Fibroblast of lung (primary cell): ENCODE results near the gene RNF115. TPM values are rescaled to one million over a fixed set of nuclear protein-coding genes. Genes with fewer than 3 reads are reported as not detected.

Experiments used
- DNase-seq, 2 donors: peaks; one replicate each; pipeline versions ENCODE4 v3.0.0 to v3.0.0-alpha.2; 2010; ENCODE audit warnings: low read depth in 2 of 2
- H2AFZ ChIP-seq: 2 replicates; pipeline ENCODE4 v1.5.1; 2012; ENCODE audit warnings: low read length, control low read depth, inconsistent platforms
- H3K27ac ChIP-seq: 2 replicates; pipeline ENCODE4 v1.5.1; 2011; ENCODE audit warnings: low read length, control low read depth; ENCODE audit not compliant: insufficient read depth
- H3K27me3 ChIP-seq: 2 replicates; pipeline ENCODE4 v1.5.1; 2011; ENCODE audit warnings: mild to moderate bottlenecking, low read length; ENCODE audit not compliant: control insufficient read depth, insufficient read depth
- H3K36me3 ChIP-seq: 2 replicates; pipeline ENCODE4 v1.5.1; 2011; ENCODE audit warnings: low read length; ENCODE audit not compliant: control insufficient read depth, insufficient read depth
- H3K4me1 ChIP-seq: 2 replicates; pipeline ENCODE4 v1.5.1; 2011; ENCODE audit warnings: low read length; ENCODE audit not compliant: control insufficient read depth, insufficient read depth; ENCODE audit errors: extremely low read depth
- H3K4me2 ChIP-seq: 2 replicates; pipeline ENCODE4 v1.5.1; 2011; ENCODE audit warnings: low read length, control low read depth; ENCODE audit not compliant: insufficient read depth; ENCODE audit errors: extremely low read depth
- H3K4me3 ChIP-seq, 4 experiments: fragments of 200-600 bp in 1 of 4; sonication (generic) in 1 of 4; replicated peaks in 1 of 4; 2 replicates each; pipeline ENCODE4 v1.5.1; 2011 to 2016; ENCODE audit warnings: low read length in 4 of 4, low read depth in 3 of 4, mild to moderate bottlenecking in 3 of 4, control low read depth in 2 of 4, inconsistent platforms in 1 of 4, mixed read lengths in 1 of 4; ENCODE audit not compliant: insufficient read depth in 1 of 4; ENCODE audit errors: control extremely low read depth in 1 of 4
- H3K79me2 ChIP-seq: 2 replicates; pipeline ENCODE4 v1.5.1; 2012; ENCODE audit warnings: mild to moderate bottlenecking, low read length, inconsistent platforms; ENCODE audit not compliant: control insufficient read depth, insufficient read depth
- H3K9ac ChIP-seq: 2 replicates; pipeline ENCODE4 v1.5.1; 2011; ENCODE audit warnings: mild to moderate bottlenecking, low read length, control low read depth; ENCODE audit not compliant: insufficient read depth
- H3K9me3 ChIP-seq: 2 replicates; pipeline ENCODE4 v1.5.1; 2012; ENCODE audit warnings: low read depth, low read length; ENCODE audit not compliant: control insufficient read depth, insufficient read depth
- H4K20me1 ChIP-seq: 2 replicates; pipeline ENCODE4 v1.5.1; 2011; ENCODE audit warnings: low read length; ENCODE audit not compliant: control insufficient read depth, insufficient read depth; ENCODE audit errors: extremely low read depth
- EZH2 ChIP-seq: IDR thresholded peaks from 2 replicates; pipeline ENCODE4 v1.5.1; 2012; ENCODE audit warnings: low read length, control low read depth, mild to moderate bottlenecking; ENCODE audit errors: missing control alignments
- polyA plus RNA-seq, 2 donors: library from polyadenylated mRNA; depleted of rRNA in 1 of 2; stranded (reverse) in 1 of 2; unstranded in 1 of 2; fragments of >200 nt; gene quantifications; 2 replicates each; pipeline ENCODE4 v1.2.1, GENCODE V29; 2011 to 2012; ENCODE audit warnings: missing spikeins in 1 of 2
- total RNA-seq: library from RNA; depleted of rRNA; stranded (reverse); fragments of >200 nt; gene quantifications from 2 replicates; pipeline ENCODE4 v1.2.1, GENCODE V29; 2014
- TF ChIP-seq, protein P1 (sequence below), 2 donors: IDR thresholded peaks in 1 of 2; conservative IDR thresholded peaks in 1 of 2; 1 replicate in 1 of 2; 2 replicates in 1 of 2; pipeline ENCODE4 v1.5.1; 2011 to 2012; ENCODE audit warnings: low read length in 2 of 2, control low read depth in 1 of 2, inconsistent platforms in 1 of 2, low read depth in 1 of 2, mild to moderate bottlenecking in 1 of 2

Gene RNF115
- total and polyA plus RNA-seq, 2 donors (not counting 1 experiment from before 2014, with no cell fraction given), result 16.2 to 19.8 TPM

DNA sequence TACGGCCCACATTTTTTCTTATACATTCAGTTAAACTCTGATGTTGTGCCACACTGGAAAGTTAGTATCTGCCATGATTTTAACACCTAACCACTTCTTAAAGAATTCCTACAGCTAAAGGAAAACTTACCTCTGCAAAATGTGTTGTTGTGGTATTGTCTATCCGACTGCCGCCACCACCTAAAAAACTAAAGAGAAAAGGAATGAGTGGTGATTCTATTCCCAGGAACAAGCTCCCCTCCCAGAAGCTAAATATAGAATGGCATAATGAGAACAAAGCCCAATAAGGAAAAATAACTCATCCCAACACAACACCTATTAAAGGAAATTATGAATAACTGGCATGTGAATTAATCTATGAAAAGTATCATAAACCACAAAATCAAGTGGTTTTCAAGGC, 39.5 kb downstream of the RNF115 start:
- no peak overlapping the region for H3K9ac ChIP-seq
- H4K20me1 ChIP-seq, result no peaks in the 10 kb centered on the region
- peaks cover 4% of the 10 kb centered on the region for H3K36me3 ChIP-seq
- no peak overlapping the region for H3K4me2 ChIP-seq
- H3K4me1 ChIP-seq, result peaks cover 4% of the 10 kb centered on the region
- H2AFZ ChIP-seq, result no peak overlapping the region
- H3K79me2 ChIP-seq, result peaks cover 3% of the 10 kb centered on the region
- TF ChIP-seq, protein P1, sequence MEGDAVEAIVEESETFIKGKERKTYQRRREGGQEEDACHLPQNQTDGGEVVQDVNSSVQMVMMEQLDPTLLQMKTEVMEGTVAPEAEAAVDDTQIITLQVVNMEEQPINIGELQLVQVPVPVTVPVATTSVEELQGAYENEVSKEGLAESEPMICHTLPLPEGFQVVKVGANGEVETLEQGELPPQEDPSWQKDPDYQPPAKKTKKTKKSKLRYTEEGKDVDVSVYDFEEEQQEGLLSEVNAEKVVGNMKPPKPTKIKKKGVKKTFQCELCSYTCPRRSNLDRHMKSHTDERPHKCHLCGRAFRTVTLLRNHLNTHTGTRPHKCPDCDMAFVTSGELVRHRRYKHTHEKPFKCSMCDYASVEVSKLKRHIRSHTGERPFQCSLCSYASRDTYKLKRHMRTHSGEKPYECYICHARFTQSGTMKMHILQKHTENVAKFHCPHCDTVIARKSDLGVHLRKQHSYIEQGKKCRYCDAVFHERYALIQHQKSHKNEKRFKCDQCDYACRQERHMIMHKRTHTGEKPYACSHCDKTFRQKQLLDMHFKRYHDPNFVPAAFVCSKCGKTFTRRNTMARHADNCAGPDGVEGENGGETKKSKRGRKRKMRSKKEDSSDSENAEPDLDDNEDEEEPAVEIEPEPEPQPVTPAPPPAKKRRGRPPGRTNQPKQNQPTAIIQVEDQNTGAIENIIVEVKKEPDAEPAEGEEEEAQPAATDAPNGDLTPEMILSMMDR (conservative IDR thresholded peaks at IDR 0.05 in 1 of 2, IDR thresholded peaks at IDR 0.05 in 1 of 2; ENCODE audit: low read depth in 1 of 2, low read length in 2 of 2), result no peak
- no peak overlapping the region for H3K27ac ChIP-seq
- no peaks in the 10 kb centered on the region for H3K27me3 ChIP-seq
- DNase-seq, result peak in 1 of 2 donors; percentile 48
- H3K4me3 ChIP-seq, result no peak overlapping the region
- no peaks in the 10 kb centered on the region for H3K9me3 ChIP-seq

DNA sequence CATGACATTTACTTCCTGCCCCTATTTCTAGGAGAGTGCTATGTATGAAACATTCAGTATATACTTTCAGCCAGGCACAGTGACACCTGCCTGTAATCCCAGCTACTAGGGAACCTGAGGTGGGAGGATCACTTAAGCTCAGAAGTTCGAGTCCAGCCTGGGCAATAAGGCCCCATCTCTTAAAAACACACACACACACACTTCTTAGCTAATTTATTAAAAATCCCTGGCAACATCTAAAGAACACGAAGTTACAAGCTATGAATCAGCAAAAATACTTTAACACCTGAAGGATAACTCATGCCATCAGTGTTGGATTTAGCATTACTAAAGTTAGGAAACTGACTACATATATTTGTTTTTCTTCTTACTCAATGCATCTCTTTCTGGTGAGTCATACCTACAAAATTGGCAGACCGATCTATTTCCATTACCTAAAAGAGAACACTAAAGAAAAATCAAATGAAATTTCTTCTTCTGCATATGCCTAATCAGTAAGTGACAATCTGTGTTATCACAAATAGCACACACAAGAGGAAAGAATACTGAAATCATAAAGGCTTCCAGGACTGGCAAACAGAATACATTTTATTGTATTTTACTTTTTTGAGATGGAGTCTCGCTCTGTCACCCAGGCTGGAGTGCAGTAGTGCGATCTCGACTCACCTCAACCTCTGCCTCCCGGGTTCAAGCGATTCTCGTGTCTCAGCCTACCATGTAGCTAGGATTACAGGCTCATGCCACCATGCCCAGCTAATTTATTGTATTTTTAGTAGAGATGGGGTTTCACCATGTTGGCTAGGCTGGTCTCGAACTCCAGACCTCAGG, 41.4 kb downstream of the RNF115 start:
- H3K4me1 ChIP-seq, result peaks cover 4% of the 10 kb centered on the region
- DNase-seq, result peak; percentile 91 to 96
- H3K27ac ChIP-seq, result peak overlapping the region; percentile 83
- H3K79me2 ChIP-seq, result peaks cover 3% of the 10 kb centered on the region
- H3K27me3 ChIP-seq, result no peaks in the 10 kb centered on the region
- no peak for TF ChIP-seq EZH2
- TF ChIP-seq, protein P1 (conservative IDR thresholded peaks at IDR 0.05 in 1 of 2, IDR thresholded peaks at IDR 0.05 in 1 of 2; ENCODE audit: low read depth in 1 of 2, low read length in 2 of 2), result no peak
- H3K36me3 ChIP-seq, result no peaks in the 10 kb centered on the region
- H2AFZ ChIP-seq, result no peak overlapping the region
- no peaks in the 10 kb centered on the region for H4K20me1 ChIP-seq
- no peak overlapping the region for H3K4me3 ChIP-seq
- no peaks in the 10 kb centered on the region for H3K9me3 ChIP-seq
- no peak overlapping the region for H3K9ac ChIP-seq
- no peak overlapping the region for H3K4me2 ChIP-seq

GRCh38 chr1:145778146-145778540, 45.8 kb downstream of the RNF115 start:
- H3K4me3 ChIP-seq, result no peak overlapping the region
- H3K4me1 ChIP-seq, result peaks cover 4% of the 10 kb centered on the region
- peak in 1 of 2 donors; percentile 24 for DNase-seq
- no peaks in the 10 kb centered on the region for H4K20me1 ChIP-seq
- no peaks in the 10 kb centered on the region for H3K27me3 ChIP-seq
- H3K27ac ChIP-seq, result no peak overlapping the region
- TF ChIP-seq, protein P1 (conservative IDR thresholded peaks at IDR 0.05 in 1 of 2, IDR thresholded peaks at IDR 0.05 in 1 of 2; ENCODE audit: low read depth in 1 of 2, low read length in 2 of 2), result no peak
- no peak for TF ChIP-seq EZH2
- no peak overlapping the region for H3K9ac ChIP-seq
- H3K79me2 ChIP-seq, result peaks cover 3% of the 10 kb centered on the region
- no peak overlapping the region for H2AFZ ChIP-seq
- no peaks in the 10 kb centered on the region for H3K9me3 ChIP-seq
- H3K4me2 ChIP-seq, result no peak overlapping the region
- no peaks in the 10 kb centered on the region for H3K36me3 ChIP-seq
